ENCODE data around the gene DOP1B.
"Not testable (repeated sequence)": the region's sequence is repeated elsewhere in the genome, so short reads cannot be mapped to it uniquely, and the experiment has no call there.

DOP1B gene, protein sequence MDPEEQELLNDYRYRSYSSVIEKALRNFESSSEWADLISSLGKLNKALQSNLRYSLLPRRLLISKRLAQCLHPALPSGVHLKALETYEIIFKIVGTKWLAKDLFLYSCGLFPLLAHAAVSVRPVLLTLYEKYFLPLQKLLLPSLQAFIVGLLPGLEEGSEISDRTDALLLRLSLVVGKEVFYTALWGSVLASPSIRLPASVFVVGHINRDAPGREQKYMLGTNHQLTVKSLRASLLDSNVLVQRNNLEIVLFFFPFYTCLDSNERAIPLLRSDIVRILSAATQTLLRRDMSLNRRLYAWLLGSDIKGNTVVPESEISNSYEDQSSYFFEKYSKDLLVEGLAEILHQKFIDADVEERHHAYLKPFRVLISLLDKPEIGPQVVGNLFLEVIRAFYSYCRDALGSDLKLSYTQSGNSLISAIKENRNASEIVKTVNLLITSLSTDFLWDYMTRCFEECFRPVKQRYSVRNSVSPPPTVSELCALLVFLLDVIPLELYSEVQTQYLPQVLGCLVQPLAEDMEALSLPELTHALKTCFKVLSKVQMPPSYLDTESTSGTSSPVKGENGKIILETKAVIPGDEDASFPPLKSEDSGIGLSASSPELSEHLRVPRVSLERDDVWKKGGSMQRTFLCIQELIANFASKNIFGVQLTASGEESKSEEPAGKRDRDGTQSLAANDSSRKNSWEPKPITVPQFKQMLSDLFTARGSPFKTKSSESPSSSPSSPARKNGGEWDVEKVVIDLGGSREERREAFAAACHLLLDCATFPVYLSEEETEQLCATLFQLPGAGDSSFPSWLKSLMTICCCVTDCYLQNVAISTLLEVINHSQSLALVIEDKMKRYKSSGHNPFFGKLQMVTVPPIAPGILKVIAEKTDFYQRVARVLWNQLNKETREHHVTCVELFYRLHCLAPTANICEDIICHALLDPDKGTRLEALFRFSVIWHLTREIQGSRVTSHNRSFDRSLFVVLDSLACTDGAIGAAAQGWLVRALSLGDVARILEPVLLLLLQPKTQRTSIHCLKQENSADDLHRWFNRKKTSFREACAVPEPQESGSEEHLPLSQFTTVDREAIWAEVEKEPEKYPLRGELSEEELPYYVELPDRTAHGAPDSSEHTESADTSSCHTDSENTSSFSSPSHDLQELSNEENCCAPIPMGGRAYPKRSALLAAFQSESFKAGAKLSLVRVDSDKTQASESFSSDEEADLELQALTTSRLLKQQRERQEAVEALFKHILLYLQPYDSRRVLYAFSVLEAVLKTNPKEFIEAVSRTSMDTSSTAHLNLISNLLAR (N-terminal part only)

DNA sequence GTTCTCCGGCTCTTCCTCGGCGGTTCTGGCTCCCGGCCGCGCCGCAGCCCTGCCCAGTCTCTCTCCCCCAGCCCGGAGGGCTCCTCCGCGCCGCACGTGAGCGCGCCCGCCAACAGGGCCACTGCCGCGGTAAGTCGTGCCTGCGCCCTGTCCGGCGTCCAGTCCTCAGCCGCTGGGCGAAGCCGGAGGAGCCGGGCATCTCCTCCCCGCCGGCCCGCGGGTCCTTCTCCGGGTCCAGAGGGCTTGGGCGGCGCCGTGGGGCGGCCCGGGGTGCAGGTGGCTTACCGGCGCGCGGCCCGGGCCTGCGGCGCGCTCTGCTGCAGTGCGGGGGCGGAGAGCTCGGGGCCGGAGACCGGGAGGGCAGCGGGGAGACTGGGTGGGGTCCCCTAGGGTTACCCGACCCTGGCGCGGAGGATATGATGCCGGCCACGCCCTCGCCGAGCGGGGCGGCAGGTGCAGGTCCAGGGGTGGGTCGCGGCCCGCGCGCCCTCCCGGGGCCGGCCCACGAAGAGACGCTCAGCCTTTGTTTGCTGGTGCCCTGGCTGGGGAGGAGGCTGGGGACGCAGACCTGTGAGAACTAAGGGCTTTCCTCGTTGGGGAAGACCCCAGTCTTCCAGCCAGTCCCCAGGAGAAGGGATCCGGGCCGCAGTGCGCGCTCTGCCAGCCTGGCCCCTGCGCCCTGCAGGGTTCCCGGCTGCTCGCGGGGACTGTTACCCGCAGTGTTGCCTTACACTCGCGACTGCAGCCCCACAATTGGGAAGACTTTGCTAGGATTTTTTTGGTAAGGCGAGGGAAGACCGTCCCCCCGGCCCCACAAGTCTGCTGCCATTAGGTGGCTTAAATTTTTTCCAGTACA, at the start of gene DOP1B:
Gene DOP1B (plus strand): TSS at position 10 of the 856 bp plus-strand sequence. CDS start 7,910 bp downstream, outside the sequence.
- DNase-seq, result peak; percentile 27

DNA sequence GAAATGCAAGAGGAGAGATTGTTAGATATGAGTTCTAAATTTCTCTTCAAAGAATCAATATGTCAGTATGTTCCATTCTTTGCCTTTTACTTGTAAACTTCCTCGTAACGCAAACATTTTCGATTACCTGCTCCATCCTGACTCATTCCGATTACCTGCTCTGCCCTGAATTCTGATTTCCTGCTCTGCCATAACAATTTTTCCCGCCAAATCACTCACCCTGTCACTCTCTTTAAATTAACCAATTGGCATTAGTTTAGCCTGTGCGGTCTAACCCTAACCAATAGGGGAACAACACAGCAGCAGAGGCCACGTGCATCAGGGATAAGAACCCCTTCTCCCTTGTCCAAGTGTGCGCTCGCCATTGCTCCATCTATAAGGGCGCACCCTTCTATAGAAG, 46.8 kb upstream of the DOP1B start:
- DNase-seq, result no peak

DNA sequence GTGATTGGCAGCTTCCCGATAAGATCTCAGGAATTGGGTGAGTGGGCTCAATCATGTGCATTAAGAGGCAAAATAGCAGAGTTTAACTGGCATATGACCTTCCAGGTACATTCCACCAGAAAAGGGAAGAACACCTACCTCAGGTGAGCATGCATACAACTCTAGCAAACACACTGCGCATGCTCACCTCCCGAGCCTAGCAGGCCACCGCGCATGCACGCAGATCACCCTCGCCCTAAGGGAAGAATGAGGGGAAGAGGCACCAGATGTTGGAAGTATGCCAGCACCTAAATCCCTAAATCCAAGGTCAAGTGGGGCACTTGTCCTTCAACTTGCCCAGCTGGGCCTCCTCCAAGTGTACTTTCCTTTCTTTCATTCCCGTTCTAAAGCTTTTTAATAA, 45.4 kb upstream of the DOP1B start:
- no peak for DNase-seq

DNA sequence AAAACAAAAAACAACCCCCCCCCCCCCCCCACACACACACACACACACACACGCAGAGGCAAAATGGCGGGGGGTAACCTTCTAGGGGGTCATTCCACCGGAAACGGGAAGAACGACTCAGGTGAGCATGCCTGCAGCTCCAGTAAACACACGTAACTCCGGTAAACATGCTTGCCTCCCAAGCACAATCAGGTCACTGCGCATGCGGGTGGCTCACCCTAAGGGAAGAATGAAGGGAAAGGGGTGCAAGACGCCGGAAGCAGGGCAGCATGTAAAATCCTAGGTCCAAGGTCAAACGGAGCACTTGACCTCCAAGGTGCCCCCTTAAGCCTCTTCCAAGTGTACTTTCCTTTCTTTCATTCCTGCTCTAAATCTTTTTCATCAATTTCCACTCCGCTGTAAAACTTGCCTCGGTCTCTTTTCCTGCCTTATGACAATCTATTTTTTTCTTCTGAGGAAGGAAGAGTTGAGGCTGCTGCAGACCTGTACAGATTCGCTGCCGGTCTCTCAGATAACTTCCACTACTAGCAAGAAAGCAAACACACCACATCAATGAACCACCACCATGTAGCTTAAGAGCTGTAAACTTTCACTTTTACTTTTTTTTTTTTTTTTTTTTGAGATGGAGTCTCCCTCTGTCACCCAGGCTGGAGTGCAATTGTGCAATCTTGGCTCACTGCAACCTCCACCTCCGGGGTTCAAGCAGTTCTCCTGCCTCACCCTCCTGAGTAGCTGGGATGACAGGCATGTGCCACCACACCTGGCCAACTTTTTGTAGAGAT, 42.8 kb upstream of the DOP1B start:
- peak; percentile 78 for DNase-seq

DNA sequence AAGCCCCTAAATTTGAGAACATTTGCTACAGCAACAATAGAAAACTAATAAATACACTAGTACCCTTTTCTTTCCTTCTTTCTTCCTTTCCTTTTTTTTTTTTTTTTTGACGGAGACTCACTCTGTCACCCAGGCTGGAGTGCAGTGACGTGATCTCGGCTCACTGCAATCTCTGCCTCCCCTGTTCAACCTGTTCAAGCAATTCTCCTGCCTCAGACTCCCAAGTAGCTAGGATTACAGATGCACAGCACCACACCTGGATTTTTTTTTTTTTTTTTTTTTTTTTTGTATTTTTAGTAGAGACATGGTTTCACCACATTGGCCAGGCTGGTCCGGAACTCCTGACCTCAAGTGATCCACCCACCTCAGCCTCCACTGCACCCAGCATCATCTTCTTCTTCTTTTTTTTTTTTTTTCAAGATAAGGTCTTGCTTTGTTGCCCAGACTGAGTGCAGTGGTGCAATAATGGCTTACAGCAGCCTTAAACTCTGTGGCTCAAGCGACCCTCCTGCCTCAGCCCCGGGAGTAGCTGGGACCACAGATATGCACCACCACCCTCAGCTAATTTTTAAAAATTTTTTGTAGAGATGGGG, 41.4 kb upstream of the DOP1B start:
- DNase-seq, result no peak

DNA sequence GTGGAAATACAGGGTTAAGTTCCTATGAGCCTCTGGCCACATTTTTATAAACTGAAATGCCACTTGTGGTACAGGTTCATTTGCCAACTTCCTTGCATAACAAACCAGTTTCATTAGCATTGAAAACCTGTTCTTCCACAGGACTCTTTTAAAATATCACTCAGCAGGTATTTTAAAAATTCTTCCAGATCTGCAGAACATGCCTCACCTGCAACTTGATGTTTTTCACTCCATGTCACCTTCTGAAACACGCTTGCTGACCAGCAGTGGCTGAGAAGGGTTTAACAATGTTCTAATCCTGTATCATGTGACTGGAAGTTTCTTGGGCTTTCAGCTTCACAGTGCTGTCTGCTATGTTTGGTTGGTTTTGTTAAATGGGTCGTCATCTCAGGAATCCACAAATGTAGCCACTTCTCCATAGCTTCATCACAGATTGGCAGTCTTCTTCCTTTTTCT, 39.3 kb upstream of the DOP1B start:
- no peak for DNase-seq

DNA sequence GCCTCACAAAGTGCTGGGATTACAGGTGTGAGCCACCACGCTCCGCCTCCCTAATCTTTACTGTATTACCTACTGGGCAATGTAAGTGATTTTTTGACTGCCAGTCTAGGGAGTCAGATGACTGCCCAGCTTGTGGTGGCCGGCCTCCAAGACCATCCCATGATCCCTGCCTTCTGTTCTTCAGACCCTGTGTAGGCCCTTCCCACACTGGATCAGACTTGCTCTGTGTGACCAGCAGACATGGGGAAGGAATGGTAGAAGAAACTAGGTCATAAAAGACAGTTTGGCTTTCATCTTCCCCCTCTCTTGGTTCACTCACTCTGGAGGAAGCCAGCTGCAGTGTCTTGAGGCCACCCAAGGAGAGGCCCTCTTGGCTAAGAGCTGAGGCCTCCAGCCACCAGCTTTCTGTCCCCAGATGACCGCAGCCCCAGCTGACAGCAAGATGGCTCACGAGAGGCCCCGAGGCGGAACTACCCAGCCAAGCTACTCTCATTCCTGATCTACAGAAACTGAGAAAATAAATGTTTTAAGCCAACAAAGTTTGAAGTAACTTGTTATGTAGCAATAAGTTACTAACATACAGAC, 36.2 kb upstream of the DOP1B start:
- DNase-seq, result no peak

DNA sequence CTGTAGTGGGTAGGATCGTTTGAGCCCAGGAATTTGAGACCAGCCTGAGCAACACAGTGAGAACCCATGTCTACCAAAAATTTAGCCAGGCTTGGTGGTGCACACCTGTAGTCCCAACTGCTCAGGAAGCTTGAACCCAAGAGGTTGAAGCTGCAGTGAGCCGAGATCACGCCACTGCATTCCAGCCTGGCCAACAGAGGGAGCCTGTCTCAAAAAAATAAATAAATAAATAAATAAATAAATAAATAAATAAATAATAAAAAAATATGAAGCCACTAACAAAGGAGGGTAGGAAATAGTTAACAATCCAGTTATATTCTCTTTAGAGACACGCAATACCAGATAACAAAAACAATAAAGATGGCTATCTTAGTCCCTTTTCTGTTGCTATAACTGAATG, 33.6 kb upstream of the DOP1B start:
- DNase-seq, result no peak

DNA sequence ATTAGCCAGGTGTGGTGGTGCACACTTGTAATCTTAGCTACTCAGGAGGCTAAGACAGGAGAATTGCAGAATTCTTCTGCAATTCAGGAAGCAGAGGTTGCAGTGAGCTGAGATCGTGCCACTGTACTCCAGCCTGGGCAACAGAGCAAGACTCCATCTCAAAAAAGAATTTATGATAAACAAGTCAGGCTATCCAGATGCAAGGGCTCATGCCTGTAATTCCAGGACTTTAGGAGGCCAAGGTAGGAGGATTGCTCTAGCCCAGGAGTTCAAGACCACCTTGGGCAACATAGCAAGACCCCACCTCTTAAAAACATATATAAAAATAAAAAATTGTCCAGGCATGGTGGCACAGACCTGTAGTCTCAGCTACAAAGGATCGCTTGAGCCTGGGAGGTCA, 32.2 kb upstream of the DOP1B start:
- DNase-seq, result no peak

DNA sequence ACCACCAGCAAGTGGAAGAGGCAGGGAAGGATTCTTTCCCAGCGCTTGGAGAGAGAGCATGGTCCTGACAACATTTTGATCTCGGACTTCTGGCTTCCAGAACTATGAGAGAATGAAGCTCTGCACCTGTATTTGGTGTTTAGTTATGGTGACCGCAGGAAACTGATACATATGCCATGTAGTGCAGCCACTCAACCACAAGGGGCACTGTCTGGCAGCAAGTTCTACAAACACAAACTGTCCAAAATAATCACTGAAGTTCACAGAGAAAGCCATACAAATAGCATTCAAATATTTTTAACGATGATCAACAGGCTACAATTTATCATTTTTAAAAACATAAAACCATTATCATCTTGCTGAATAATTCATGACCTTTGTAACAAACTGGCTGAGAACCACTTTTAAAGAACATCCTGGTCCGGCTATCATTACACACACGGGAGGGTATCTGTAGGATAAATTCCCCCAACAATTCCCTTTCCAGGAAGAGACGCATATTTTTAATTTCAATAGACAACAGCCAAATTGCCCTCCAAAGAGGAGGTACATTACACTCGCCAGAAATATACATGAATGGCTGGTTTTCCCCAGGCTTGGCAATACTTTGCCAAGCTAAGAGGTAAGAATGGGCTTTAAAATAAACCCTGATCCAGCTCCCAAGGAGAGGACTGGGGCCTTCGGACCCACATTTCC, 31.0 kb upstream of the DOP1B start:
- DNase-seq, result peak; percentile 69

DNA sequence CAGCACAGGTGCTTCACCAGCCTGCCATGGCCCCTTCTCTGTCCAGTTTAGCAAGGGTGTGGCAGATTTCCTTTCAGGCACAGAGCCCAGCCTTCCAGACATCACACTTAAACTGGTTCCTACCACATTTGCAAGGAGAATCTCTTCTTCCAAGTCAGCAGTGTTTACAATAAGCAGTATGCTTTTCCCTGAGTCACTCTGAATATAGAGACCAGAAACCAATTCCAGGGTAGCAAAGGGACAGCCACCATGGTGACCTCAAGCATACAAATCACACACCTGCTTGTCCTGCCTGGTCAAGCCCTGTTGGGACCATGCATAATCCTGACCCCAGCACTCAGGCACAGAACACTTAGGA, 30.4 kb upstream of the DOP1B start:
- no peak for DNase-seq

DNA sequence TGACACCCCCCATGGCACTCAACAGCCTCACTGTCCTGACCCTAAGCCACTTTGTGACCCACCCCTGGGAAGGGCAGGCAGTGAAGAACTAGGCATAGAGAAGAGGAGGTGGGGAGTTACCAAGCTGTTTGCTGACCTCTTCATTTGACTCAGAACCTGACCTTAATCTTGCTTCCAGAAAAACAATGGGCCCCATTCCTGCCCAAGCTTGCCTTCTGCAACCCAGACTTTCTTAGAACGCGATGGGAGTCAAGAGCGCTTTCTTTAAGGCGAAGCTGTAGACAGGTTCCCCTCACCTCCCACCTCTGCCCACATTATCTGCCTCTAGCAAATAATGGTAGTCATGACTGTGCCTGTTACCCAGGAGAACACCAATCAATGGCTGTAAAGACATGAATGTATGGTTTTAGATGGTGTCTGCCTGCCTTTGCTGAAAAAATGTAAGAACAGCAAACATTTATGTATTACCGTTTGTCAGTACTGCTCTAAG, 30.0 kb upstream of the DOP1B start:
- DNase-seq, result no peak

DNA sequence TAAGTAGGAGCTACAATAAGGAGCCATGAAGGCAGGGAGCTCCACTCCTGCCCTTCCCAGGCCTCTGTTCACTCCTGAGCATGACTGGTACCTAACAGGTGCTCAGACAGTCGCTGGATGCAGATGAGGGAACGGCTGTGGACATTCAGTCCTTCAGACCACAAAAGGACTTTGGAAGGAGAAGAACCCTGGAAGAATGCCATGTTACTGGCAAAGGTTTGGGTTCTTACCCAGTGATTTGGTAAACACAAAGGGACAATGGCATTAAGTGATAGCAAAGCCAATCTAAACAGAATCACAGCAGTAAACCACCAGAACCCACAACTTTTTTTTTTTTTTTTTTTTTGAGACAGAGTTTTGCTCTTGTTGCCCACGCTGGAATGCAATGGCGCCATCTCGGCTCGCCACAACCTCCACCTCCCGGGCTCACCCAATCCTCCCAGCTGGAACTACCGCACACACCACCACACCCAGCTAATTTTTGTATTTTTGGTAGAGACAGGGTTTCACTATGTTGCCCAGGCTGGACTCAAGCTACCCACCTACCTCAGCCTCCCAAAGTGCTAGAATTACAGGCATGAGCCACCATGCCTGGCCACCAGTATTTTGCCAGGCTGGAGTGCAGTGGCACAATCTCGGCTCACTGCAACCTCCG, 29.2 kb upstream of the DOP1B start:
- DNase-seq, result no peak

DNA sequence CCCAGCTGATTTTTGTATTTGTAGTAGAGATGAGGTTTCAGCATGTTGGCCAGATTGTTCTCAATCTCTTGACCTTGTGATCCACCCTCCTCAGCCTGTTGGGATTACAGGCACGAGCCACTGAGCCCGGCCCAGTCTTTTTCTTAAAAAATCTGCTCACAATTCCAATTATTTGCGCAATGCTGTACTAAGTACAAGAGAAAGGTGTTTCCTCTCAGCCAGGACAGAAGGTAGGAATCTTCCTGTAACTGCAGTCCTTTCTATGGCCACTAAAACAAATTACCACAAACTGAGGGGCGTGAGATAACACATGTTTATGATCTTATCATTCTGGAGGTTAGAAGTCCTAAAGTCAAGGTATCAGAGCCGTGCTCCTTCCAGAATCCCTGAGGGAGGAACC, 28.6 kb upstream of the DOP1B start:
- no peak for DNase-seq

DNA sequence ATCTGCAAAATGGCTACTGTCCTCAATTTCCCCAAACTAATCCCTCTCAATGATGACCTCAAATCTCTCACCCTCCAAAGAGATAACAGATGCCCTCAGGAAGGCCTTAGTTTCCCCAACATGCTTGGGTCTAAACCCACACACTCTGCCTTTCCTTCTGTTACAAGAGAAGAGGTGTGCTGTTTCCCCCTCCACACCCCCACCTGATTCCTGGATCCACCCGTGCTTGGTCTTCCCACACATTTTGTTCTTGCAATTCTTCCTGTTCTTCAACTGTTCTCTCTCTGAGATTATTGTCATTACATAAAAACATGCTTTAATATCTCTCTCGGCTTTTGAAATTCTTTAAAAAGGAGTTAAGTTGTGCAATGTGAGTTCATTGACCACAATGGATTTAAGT, 27.4 kb upstream of the DOP1B start:
- no peak for DNase-seq

DNA sequence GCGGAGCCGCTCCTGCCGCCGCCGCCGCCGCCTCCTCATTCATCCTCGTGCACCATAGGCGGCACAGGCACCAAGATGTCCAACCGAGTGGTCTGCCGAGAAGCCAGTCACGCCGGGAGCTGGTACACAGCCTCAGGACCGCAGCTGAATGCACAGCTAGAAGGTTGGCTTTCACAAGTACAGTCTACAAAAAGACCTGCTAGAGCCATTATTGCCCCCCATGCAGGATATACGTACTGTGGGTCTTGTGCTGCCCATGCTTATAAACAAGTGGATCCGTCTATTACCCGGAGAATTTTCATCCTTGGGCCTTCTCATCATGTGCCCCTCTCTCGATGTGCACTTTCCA, 26.2 kb upstream of the DOP1B start:
- not testable (repeated sequence) for DNase-seq

DNA sequence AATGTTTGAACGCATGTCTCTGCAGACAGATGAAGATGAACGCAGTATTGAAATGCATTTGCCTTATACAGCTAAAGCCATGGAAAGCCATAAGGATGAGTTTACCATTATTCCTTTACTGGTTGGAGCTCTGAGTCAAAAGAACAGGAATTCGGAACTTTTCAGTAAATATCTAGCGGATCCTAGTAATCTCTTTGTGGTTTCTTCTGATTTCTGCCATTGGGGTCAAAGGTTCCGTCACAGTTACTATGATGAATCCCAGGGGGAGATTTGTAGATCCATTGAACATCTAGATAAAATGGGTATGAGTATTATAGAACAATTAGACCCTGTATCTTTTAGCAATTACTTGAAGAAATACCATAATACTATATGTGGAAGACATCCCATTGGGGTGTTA, 25.8 kb upstream of the DOP1B start:
- not testable (repeated sequence) for DNase-seq

DNA sequence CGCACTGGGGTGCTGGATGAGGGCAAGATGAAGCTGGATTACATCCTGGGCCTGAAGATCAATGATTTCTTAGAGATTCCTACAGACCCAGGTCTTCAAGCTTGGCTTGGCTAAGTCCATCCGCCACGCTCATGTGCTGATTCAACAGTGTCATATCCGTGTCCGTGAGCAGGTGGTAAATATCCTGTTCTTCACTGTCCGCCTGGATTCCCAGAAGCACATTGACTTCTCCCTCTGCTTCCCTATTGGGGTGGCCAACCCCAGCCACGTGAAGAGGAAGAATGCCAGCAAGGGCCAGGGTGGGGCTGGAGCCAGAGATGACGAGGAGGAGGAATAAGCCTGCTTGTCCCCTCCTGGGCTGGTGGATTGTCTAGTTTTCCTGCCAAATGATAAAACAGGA, 23.9 kb upstream of the DOP1B start:
- DNase-seq, result no peak

DNA sequence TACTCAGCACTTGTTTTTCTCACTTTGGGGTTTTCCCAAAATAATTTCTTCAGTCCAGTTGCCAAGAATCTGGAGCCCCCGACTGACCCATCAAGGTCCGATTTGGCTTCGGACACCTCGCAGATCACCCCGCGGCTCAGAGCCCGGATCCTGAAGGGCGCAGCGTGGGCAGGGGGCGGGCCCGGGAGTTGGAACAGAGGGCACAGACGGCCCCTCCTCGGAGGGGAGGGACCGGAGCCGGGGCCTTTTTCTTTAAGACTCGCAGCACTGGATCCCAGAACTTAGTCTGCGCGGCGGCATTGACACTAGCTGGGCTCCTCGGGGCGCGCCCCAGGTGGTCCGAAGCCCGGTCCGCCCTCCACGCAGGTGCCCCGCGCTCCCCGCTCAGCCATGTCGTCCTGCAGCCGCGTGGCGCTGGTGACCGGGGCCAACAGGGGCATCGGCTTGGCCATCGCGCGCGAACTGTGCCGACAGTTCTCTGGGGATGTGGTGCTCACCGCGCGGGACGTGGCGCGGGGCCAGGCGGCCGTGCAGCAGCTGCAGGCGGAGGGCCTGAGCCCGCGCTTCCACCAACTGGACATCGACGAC, 21.7 kb upstream of the DOP1B start, which contains the start of gene CBR3:
Gene CBR3 (plus strand): TSS at position 277 of the 588 bp plus-strand sequence. CDS start 114 bp downstream, at position 391.
- DNase-seq, result peak; percentile 72

All from activated CD4-positive, alpha-beta T cell treated with anti-CD3 and anti-CD28 coated beads, Interleukin-2, Interleukin-6, amounts not matched to agents 100 ng/mL and 50 ng/mL, durations not matched to agents 16 hours and 8 hours (primary cell).